K562 (cell line): ENCODE measurements around the gene ADGRA1. TPM values are rescaled to one million over a fixed set of nuclear protein-coding genes. Genes with fewer than 3 reads are reported as not detected.

Source experiments
- ATAC-seq: fragments of 200-7000 bp; cut with Tn5 transposase; 3 replicates; pipeline ENCODE4 v1.9.1; 2020; ENCODE audit warnings: moderate library complexity
- BruUV-seq: library from RNA; stranded (reverse); fragments of 400-500 nt; replicated peaks from 2 replicates; lab custom pipeline; 2021; lab: Mats Ljungman, UMichigan
- CTCF ChIA-PET: fragments of 300-600 bp; formaldehyde crosslinking; extraction: SDS; loops from one replicate; lab custom pipeline; 2021; ENCODE audit warnings: low intra/inter-chr PET ratio; lab: Yijun Ruan, JAX
- POLR2A ChIA-PET: fragments of 300-600, 350-650 bp; sonication (Branson Sonifier 250); formaldehyde crosslinking; extraction: SDS; loops from one replicate; lab custom pipeline; 2021; ENCODE audit warnings: antibody characterized with exemption, inconsistent platforms; lab: Yijun Ruan, JAX
- DNase-seq, 4 experiments: peaks; one replicate each; pipeline versions ENCODE4 v3.0.0 to v3.0.0-alpha.2; 2011 to 2018; ENCODE audit warnings: low spot score in 3 of 4, mixed read lengths in 3 of 4; ENCODE audit errors: extremely low read depth in 1 of 4
- FAIRE-seq: peaks from 2 replicates; lab custom pipeline; 2011; peaks lifted over from hg19 to GRCh38; lab: Jason Lieb, UNC
- H2AFZ ChIP-seq: 2 replicates; pipeline ENCODE4 v1.6.0; 2011; ENCODE audit warnings: low read depth, low read length, control low read depth, inconsistent platforms
- H3K27ac ChIP-seq: fragments of 200-600 bp; 3 replicates; pipeline ENCODE4 v1.8.0; 2011; ENCODE audit warnings: low read depth, mild to moderate bottlenecking, control low read depth, inconsistent platforms, low read length, moderate library complexity, mixed read lengths; ENCODE audit errors: extremely low read depth
- H3K27me3 ChIP-seq, 2 experiments: fragments of 300-600 bp in 1 of 2; 2 replicates in 1 of 2; 3 replicates in 1 of 2; pipeline versions ENCODE4 v1.6.0 to v1.8.0; 2011; ENCODE audit warnings: inconsistent platforms in 2 of 2, low read length in 2 of 2, mild to moderate bottlenecking in 1 of 2, mixed read lengths in 1 of 2, moderate library complexity in 1 of 2; ENCODE audit not compliant: control insufficient read depth in 2 of 2, insufficient read depth in 2 of 2
- H3K36me3 ChIP-seq: fragments of 300-600 bp; 3 replicates; pipeline ENCODE4 v1.8.0; 2011; ENCODE audit warnings: mild to moderate bottlenecking, low read length, inconsistent platforms; ENCODE audit not compliant: control insufficient read depth, insufficient read depth
- H3K4me1 ChIP-seq, 2 experiments: fragments of 200-600 bp in 1 of 2; replicated peaks in 1 of 2; 2 replicates in 1 of 2; 3 replicates in 1 of 2; pipeline versions ENCODE4 v1.5.1 to v1.8.0; 2011; ENCODE audit warnings: inconsistent platforms in 2 of 2, low read length in 2 of 2, mild to moderate bottlenecking in 1 of 2, mixed read lengths in 1 of 2, moderate library complexity in 1 of 2; ENCODE audit not compliant: control insufficient read depth in 2 of 2, insufficient read depth in 2 of 2
- H3K4me2 ChIP-seq: 2 replicates; pipeline ENCODE4 v1.6.1; 2011; ENCODE audit warnings: low read length, control low read depth, inconsistent platforms, mixed read lengths; ENCODE audit not compliant: insufficient read depth
- H3K4me3 ChIP-seq: fragments of 200-600 bp; sonication (generic), shearing (Covaris generic); 2 replicates; pipeline ENCODE4 v1.5.1; 2016; ENCODE audit warnings: control low read depth, inconsistent platforms
- H3K79me2 ChIP-seq: fragments of 200-600 bp; 3 replicates; pipeline ENCODE4 v1.8.0; 2011; ENCODE audit warnings: low read length, inconsistent platforms; ENCODE audit not compliant: control insufficient read depth, insufficient read depth
- H3K9ac ChIP-seq, 2 experiments: 2 replicates each; pipeline versions ENCODE4 v1.6.0 to v1.6.1; 2011; ENCODE audit warnings: low read depth in 2 of 2, low read length in 2 of 2, control low read depth in 1 of 2, inconsistent platforms in 1 of 2, mild to moderate bottlenecking in 1 of 2, mixed read lengths in 1 of 2; ENCODE audit not compliant: insufficient read depth in 1 of 2
- H3K9me1 ChIP-seq: one replicate; pipeline ENCODE4 v1.6.0; 2011; ENCODE audit warnings: inconsistent platforms, mild to moderate bottlenecking, low read length, moderate library complexity; ENCODE audit not compliant: control insufficient read depth, insufficient read depth
- H3K9me3 ChIP-seq: replicated peaks from 2 replicates; pipeline ENCODE4 v1.5.1; 2011; ENCODE audit warnings: low read depth, low read length, inconsistent platforms; ENCODE audit not compliant: control insufficient read depth, insufficient read depth
- H4K20me1 ChIP-seq: replicated peaks from 2 replicates; pipeline ENCODE4 v1.6.1; 2011; ENCODE audit warnings: low read length, inconsistent platforms, mixed read lengths; ENCODE audit not compliant: control insufficient read depth, insufficient read depth
- CCAR2 ChIP-seq: fragments of 200-400 bp; formaldehyde crosslinking; IDR thresholded peaks from 2 replicates; pipeline ENCODE4 v1.6.1; 2017; ENCODE audit warnings: mild to moderate bottlenecking, low read depth, low read length
- CTBP1 ChIP-seq: fragments of 450-650 bp; IDR thresholded peaks from 2 replicates; pipeline ENCODE4 v1.6.1; 2016; ENCODE audit warnings: borderline replicate concordance
- MYNN ChIP-seq, 2 experiments: sonication (generic); formaldehyde crosslinking in 1 of 2; IDR thresholded peaks; 2 replicates each; pipeline versions ENCODE4 v1.5.0 to v1.6.1; 2016 to 2020; ENCODE audit warnings: antibody characterized with exemption in 1 of 2, missing genetic modification reagents in 1 of 2
- NFIC ChIP-seq: fragments of 450-650 bp; IDR thresholded peaks from 2 replicates; pipeline ENCODE4 v1.6.1; 2017; ENCODE audit warnings: mild to moderate bottlenecking, inconsistent platforms
- ZBTB2 ChIP-seq: fragments of 450-650 bp; IDR thresholded peaks from 2 replicates; pipeline ENCODE4 v1.6.1; 2016; ENCODE audit warnings: antibody characterized with exemption
- WGBS: fragments of 100-300 bp; shearing (Covaris generic); methylation state at CpG from one replicate; pipeline ENCODE4 v1.1.6; 2016; ENCODE audit warnings: low coverage, mixed read lengths; ENCODE audit not compliant: insufficient coverage; ENCODE audit errors: missing lambda C conversion rate; 5-methylcytosine and 5-hydroxymethylcytosine counted together
- in situ Hi-C: fragments of 300-500 bp; cut with MboI; formaldehyde crosslinking; loops from 4 replicates; pipeline ENCODE4 v1.15.0; 2018; ENCODE audit warnings: inconsistent platforms, mixed read lengths
- intact Hi-C: fragments of 100-400 bp; cut with micrococcal nuclease; formaldehyde crosslinking; loops from 2 replicates; pipeline ENCODE4 v1.14.2; 2022
- polyA plus RNA-seq, 8 experiments: library from polyadenylated mRNA; depleted of rRNA in 4 of 8; stranded (reverse) in 5 of 8; unstranded in 3 of 8; fragments of >200 nt; fragmentation: Nextera tagmentation in 2 of 8; fragmentation: Illumina TruSeq in 1 of 8; extraction: Ambion mirVana in 2 of 8; extraction: Trizol in 1 of 8; gene quantifications; 2 replicates each; pipeline versions ENCODE4 v1.2.1 to v1.2.3, GENCODE V29; 2011 to 2014; ENCODE audit warnings: inconsistent platforms in 1 of 8, missing spikeins in 1 of 8
- total RNA-seq, 7 experiments: library from RNA; depleted of rRNA in 6 of 7; stranded (reverse); fragments of >200 nt in 6 of 7; fragmentation: Illumina TruSeq in 2 of 7; extraction: Trizol in 2 of 7; gene quantifications; 2 replicates each; pipeline versions ENCODE4 v1.2.1 to v1.2.3, GENCODE V29; 2011 to 2021; ENCODE audit warnings: low replicate concordance in 1 of 7

Gene ADGRA1
- total and polyA plus RNA-seq, 9 of the 15 experiments (the other 6 are each of a cell fraction or from before 2014, with no cell fraction given), result not detected

GRCh38 chr10:133139551-133140065 is 51.9 kb downstream of the ADGRA1 start:
- Histone ChIP-seq H3K4me3 (no peak overlapping the region), H3K9me1 (no peaks in the 10 kb centered on the region), H3K9me3 (no peaks in the 10 kb centered on the region), H3K9ac (no peak overlapping the region), H4K20me1 (no peaks in the 10 kb centered on the region), H3K79me2 (no peaks in the 10 kb centered on the region), H3K27ac (no peak overlapping the region), H3K36me3 (no peaks in the 10 kb centered on the region), H3K4me2 (no peak overlapping the region), H2AFZ (no peak overlapping the region), H3K4me1 (peaks cover 10 to 26% of the 10 kb centered on the region in 2 experiments; a peak in 4 of 5 replicates), H3K27me3 (peaks cover 0 to 16% of the 10 kb centered on the region in 2 experiments; a peak in 2 of 5 replicates)
- WGBS, result 11% methylated on average over 7 of the region's 17 CpGs
- ATAC-seq (no peak), FAIRE-seq (no peak), DNase-seq (no peak)
- no TSS peak for BruUV-seq
- intact Hi-C loops, result loop anchor here (5.0 kb wide), 1 partner anchor 108 kb away; no protein-coding TSS in a partner anchor
- ChIA-PET CTCF (no interaction called here), POLR2A (no interaction called here)
- in situ Hi-C loops, result loop anchor here (5.0 kb wide), 1 partner anchor 168 kb away; the partner anchor contains the start of genes TUBGCP2 and ZNF511
- TF ChIP-seq NFIC (no peak), MYNN (IDR thresholded peaks at IDR 0.05) (no peak), MYNN (CRISPR knock-in tag; IDR thresholded peaks at IDR 0.05) (no peak), ZBTB2 (no peak), CTBP1 (no peak), CCAR2 (no peak)
